Glutamatergic neuron (in vitro differentiated cells): ENCODE data around the gene HNRNPUL1. TPM values are rescaled to one million over a fixed set of nuclear protein-coding genes. Genes with fewer than 3 reads are reported as not detected.
"Not testable (repeated sequence)": the region's sequence is repeated elsewhere in the genome, so short reads cannot be mapped to it uniquely, and the experiment has no call there.

Source experiments
- DNase-seq: peaks from one replicate; pipeline ENCODE4 v3.0.0; 2022
- H3K27ac Mint-ChIP-seq: one replicate; pipeline ENCODE4 v1.8.0; 2020; ENCODE audit warnings: mild to moderate bottlenecking, mixed read lengths, inconsistent platforms; ENCODE audit not compliant: unreplicated experiment
- H3K27me3 Mint-ChIP-seq: one replicate; pipeline ENCODE4 v1.8.0; 2020; ENCODE audit warnings: mild to moderate bottlenecking, moderate library complexity, mixed read lengths, inconsistent platforms; ENCODE audit not compliant: unreplicated experiment
- H3K36me3 Mint-ChIP-seq: one replicate; pipeline ENCODE4 v1.8.0; 2020; ENCODE audit warnings: mild to moderate bottlenecking, mixed read lengths, inconsistent platforms; ENCODE audit not compliant: unreplicated experiment
- H3K4me1 Mint-ChIP-seq: one replicate; pipeline ENCODE4 v1.8.0; 2020; ENCODE audit warnings: mild to moderate bottlenecking, low read depth, mixed read lengths, inconsistent platforms; ENCODE audit not compliant: unreplicated experiment
- H3K4me3 Mint-ChIP-seq: one replicate; pipeline ENCODE4 v1.8.0; 2020; ENCODE audit warnings: mild to moderate bottlenecking, mixed read lengths, inconsistent platforms; ENCODE audit not compliant: unreplicated experiment
- H3K9me3 Mint-ChIP-seq: one replicate; pipeline ENCODE4 v1.8.0; 2020; ENCODE audit warnings: mild to moderate bottlenecking, moderate library complexity, mixed read lengths, inconsistent platforms; ENCODE audit not compliant: unreplicated experiment
- total RNA-seq: library from RNA; stranded (reverse); fragmentation: NEBNext Ultra II Directional; extraction: Animal tissue kit (Norgen Biotek cat#: 25700); gene quantifications from one replicate; pipeline ENCODE4 v1.2.1, GENCODE V29; 2021; ENCODE audit not compliant: unreplicated experiment
- TF ChIP-seq, protein P1 (sequence below): fragments of 200-600 bp; sonication (generic); IDR thresholded peaks from one replicate; pipeline ENCODE4 v1.5.0; 2021; ENCODE audit not compliant: partially characterized antibody, unreplicated experiment

HNRNPUL1 gene
- total RNA-seq, 1 donor from 2014 or later = 201 TPM

DNA sequence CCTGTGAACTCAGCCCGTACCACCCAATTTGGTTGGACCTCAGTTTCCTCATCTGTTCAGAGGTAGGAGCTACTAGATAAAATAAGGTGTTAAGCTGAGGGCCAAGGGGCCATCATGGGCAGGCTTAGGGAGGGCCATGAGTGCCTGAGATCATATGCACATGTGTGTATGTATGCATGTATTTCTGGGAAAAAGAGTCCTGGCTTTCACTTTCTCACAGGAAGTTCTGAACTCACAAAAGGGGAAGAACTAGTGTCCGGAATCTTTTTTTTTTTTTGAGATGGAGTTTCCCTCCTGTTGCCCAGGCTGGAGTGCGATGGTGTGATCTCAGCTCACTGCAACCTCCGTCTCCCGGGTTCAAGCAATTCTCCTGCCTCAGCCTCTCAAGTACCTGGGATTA is 70.6 kb downstream of the HNRNPUL1 start:
- Mint-ChIP-seq H3K36me3 (no peaks in the 10 kb centered on the region), H3K4me1 (peaks cover 5% of the 10 kb centered on the region), H3K4me3 (no peak overlapping the region), H3K27me3 (peaks cover 8% of the 10 kb centered on the region), H3K9me3 (peaks cover 3% of the 10 kb centered on the region), H3K27ac (no peak overlapping the region)
- TF ChIP-seq, protein P1, sequence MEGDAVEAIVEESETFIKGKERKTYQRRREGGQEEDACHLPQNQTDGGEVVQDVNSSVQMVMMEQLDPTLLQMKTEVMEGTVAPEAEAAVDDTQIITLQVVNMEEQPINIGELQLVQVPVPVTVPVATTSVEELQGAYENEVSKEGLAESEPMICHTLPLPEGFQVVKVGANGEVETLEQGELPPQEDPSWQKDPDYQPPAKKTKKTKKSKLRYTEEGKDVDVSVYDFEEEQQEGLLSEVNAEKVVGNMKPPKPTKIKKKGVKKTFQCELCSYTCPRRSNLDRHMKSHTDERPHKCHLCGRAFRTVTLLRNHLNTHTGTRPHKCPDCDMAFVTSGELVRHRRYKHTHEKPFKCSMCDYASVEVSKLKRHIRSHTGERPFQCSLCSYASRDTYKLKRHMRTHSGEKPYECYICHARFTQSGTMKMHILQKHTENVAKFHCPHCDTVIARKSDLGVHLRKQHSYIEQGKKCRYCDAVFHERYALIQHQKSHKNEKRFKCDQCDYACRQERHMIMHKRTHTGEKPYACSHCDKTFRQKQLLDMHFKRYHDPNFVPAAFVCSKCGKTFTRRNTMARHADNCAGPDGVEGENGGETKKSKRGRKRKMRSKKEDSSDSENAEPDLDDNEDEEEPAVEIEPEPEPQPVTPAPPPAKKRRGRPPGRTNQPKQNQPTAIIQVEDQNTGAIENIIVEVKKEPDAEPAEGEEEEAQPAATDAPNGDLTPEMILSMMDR = no peak
- DNase-seq = no peak

GRCh38 chr19:41335467-41335866 is 71.3 kb downstream of the HNRNPUL1 start:
- TF ChIP-seq, protein P1 = no peak
- no peaks in the 10 kb centered on the region for H3K36me3 Mint-ChIP-seq
- H3K27me3 Mint-ChIP-seq = peaks cover 6% of the 10 kb centered on the region
- DNase-seq = no peak
- no peak overlapping the region for H3K27ac Mint-ChIP-seq
- H3K4me3 Mint-ChIP-seq = no peak overlapping the region
- H3K4me1 Mint-ChIP-seq = peaks cover 4% of the 10 kb centered on the region
- H3K9me3 Mint-ChIP-seq = peaks cover 3% of the 10 kb centered on the region

DNA sequence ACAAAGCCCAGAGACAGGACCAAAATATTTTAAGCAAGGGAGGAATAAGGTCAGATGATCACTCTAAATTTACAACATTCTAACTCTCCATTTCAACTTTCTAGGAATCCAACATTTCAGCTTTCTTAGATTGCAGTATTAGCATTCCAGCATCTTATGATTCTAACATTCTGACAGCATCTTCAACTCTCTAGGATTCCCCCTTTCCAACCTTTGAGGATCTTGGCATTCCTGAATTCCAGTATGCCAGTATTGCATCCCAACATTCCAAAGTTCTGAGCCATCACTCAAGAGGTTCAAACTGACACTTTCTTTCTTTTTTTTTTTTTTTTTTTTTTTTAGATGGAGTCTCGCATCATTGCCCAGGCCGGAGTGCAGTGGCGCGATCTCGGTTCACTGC is 75.8 kb downstream of the HNRNPUL1 start:
- Mint-ChIP-seq H3K36me3 (no peaks in the 10 kb centered on the region), H3K4me3 (no peak overlapping the region), H3K27ac (no peak overlapping the region), H3K4me1 (no peaks in the 10 kb centered on the region), H3K27me3 (peaks cover 8% of the 10 kb centered on the region), H3K9me3 (no peaks in the 10 kb centered on the region)
- TF ChIP-seq, protein P1 = no peak
- no peak for DNase-seq

DNA sequence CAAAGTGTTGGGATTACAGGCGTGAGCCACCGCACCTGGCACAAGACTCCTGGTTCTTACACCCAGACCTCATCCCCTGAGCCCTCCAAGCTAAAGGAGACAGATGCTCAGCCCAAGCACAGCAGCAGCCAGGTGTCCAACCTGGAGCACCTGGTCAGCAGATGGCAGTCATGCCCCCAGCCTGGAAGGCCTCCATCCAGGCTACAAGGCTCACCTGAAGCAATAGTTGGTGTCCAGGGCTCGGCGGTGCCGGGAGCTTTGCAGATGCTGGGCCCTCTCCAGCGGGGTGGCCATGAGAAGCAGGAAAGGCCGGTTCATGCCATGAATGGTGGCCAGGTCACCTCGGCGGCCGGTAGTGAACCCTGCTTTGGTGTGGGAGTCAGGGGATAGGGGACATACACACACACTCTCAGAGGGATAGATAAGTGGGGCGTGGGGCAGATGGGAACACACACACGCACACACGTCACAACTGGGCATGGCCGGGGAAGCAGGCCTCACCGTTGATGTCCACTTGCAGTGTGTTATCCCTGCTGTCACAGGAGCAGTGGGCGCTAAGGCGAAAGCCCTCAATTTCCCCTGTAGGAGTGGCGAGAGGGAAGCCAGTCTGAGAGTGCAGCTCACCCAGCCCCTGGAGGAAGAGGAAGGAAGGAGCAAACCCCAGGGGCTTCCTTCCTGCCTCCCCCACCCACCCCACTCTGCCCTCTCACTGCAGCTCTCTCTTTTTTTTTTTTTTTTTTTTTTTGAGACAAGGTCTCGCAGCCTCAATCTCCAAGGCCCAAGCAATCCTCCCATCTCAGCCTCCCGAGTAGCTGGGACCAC is 77.7 kb downstream of the HNRNPUL1 start:
- H3K4me1 Mint-ChIP-seq = no peaks in the 10 kb centered on the region
- H3K27me3 Mint-ChIP-seq = peaks cover 8% of the 10 kb centered on the region
- TF ChIP-seq, protein P1 = no peak
- H3K9me3 Mint-ChIP-seq = no peaks in the 10 kb centered on the region
- H3K4me3 Mint-ChIP-seq = no peak overlapping the region
- no peaks in the 10 kb centered on the region for H3K36me3 Mint-ChIP-seq
- no peak for DNase-seq
- H3K27ac Mint-ChIP-seq = no peak overlapping the region

- Mint-ChIP-seq H3K4me1 (no peaks in the 10 kb centered on the region), H3K27me3 (peaks cover 6% of the 10 kb centered on the region), H3K4me3 (no peak overlapping the region), H3K9me3 (no peaks in the 10 kb centered on the region), H3K27ac (no peak overlapping the region), H3K36me3 (no peaks in the 10 kb centered on the region)
- TF ChIP-seq, protein P1 = no peak
- no peak for DNase-seq
These were observed 80.0 kb downstream of the HNRNPUL1 start for GRCh38 chr19:41344162-41344561.

DNA sequence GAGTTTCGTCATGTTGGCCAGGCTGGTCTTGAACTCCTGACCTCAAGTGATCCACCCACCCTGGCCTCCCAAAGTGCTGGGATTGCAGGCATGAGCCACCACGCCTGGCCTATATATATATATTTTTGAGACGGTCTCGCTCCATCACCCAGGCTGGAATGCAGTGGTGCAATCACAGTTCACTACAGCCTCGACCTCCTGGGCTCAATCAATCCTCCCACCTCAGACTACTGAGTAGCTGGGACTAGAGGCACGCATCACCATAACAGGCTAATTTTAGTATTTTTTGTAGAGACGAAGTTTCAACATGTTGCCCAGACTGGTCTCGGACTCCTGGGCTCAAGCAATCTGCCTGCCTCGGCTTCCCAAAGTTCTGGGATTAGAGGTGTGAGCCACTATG is 82.7 kb downstream of the HNRNPUL1 start:
- H3K27ac Mint-ChIP-seq, H3K9me3 Mint-ChIP-seq: not testable (repeated sequence)

More for the DNA sequence above, 82.7 kb downstream of the HNRNPUL1 start:
- H3K27me3 Mint-ChIP-seq = peaks cover 12% of the 10 kb centered on the region
- DNase-seq, H3K36me3 Mint-ChIP-seq, H3K4me3 Mint-ChIP-seq, H3K4me1 Mint-ChIP-seq: not testable (repeated sequence)
